IMR-90 (cell line): ENCODE data around the gene TMEM129. TPM values are rescaled to one million over a fixed set of nuclear protein-coding genes. Genes with fewer than 3 reads are reported as not detected.

ENCODE experiments used
- ATAC-seq: fragments of 200-7000 bp; cut with Tn5 transposase; 2 replicates; pipeline ENCODE4 v1.9.1; 2020; ENCODE audit warnings: low read depth, mild to moderate bottlenecking, moderate library complexity
- BruUV-seq: library from RNA; stranded (reverse); fragments of 400-500 nt; replicated peaks from 2 replicates; lab custom pipeline; 2021; lab: Mats Ljungman, UMichigan
- CTCF ChIA-PET: fragments of 300-600 bp; formaldehyde crosslinking; extraction: SDS; loops from one replicate; lab custom pipeline; 2021; ENCODE audit warnings: antibody characterized with exemption; lab: Yijun Ruan, JAX
- POLR2A ChIA-PET: fragments of 300-600 bp; sonication (Branson Sonifier 250); formaldehyde crosslinking; loops from one replicate; lab custom pipeline; 2022; ENCODE audit warnings: antibody characterized with exemption; ENCODE audit not compliant: unreplicated experiment; lab: Charles Lee
- DNase-seq: peaks from one replicate; pipeline ENCODE4 v3.0.0; 2013
- H2AFZ ChIP-seq: replicated peaks from 2 replicates; pipeline ENCODE3; 2013; ENCODE audit warnings: low read length, mild to moderate bottlenecking; ENCODE audit not compliant: poor library complexity
- H2AK5ac ChIP-seq: 2 replicates; pipeline ENCODE4 v1.6.1; 2013; ENCODE audit warnings: low read depth, low read length, inconsistent platforms
- H2AK9ac ChIP-seq: replicated peaks from 2 replicates; pipeline ENCODE3; 2013; ENCODE audit warnings: mild to moderate bottlenecking, low read depth, low read length, moderate library complexity; ENCODE audit not compliant: poor library complexity
- H2BK120ac ChIP-seq: 2 replicates; pipeline ENCODE4 v1.6.1; 2013; ENCODE audit warnings: low read depth, low read length, inconsistent platforms
- H2BK15ac ChIP-seq: 3 replicates; pipeline ENCODE4 v1.6.1; 2013; ENCODE audit warnings: low read depth, low read length, inconsistent platforms
- H2BK20ac ChIP-seq: 2 replicates; pipeline ENCODE4 v1.6.1; 2013; ENCODE audit warnings: low read depth, mild to moderate bottlenecking, inconsistent platforms, low read length, moderate library complexity
- H2BK5ac ChIP-seq: 2 replicates; pipeline ENCODE4 v1.6.1; 2013; ENCODE audit warnings: mild to moderate bottlenecking, low read depth, low read length, inconsistent platforms; ENCODE audit not compliant: poor library complexity, severe bottlenecking
- H3K14ac ChIP-seq: replicated peaks from 2 replicates; pipeline ENCODE4 v1.6.1; 2013; ENCODE audit warnings: low read depth, low read length, inconsistent platforms
- H3K18ac ChIP-seq: 2 replicates; pipeline ENCODE4 v1.6.1; 2013; ENCODE audit warnings: low read depth, low read length, control low read depth
- H3K23ac ChIP-seq: 2 replicates; pipeline ENCODE4 v1.6.1; 2013; ENCODE audit warnings: low read depth, low read length, inconsistent platforms
- H3K27ac ChIP-seq: 2 replicates; pipeline ENCODE4 v1.5.1; 2013; ENCODE audit warnings: mild to moderate bottlenecking, control low read depth, low read length; ENCODE audit not compliant: insufficient read depth
- H3K27me3 ChIP-seq: 2 replicates; pipeline ENCODE4 v1.6.1; 2013; ENCODE audit warnings: low read length; ENCODE audit not compliant: control insufficient read depth, insufficient read depth
- H3K36me3 ChIP-seq: 2 replicates; pipeline ENCODE4 v1.6.1; 2013; ENCODE audit warnings: low read length, mixed read lengths; ENCODE audit not compliant: control insufficient read depth, insufficient read depth
- H3K4ac ChIP-seq: 2 replicates; pipeline ENCODE4 v1.6.1; 2013; ENCODE audit warnings: low read depth, low read length, inconsistent platforms
- H3K4me1 ChIP-seq: 2 replicates; pipeline ENCODE4 v1.6.1; 2013; ENCODE audit warnings: low read length, mixed read lengths; ENCODE audit not compliant: control insufficient read depth, insufficient read depth
- H3K4me2 ChIP-seq: 2 replicates; pipeline ENCODE4 v1.6.1; 2013; ENCODE audit warnings: low read depth, mild to moderate bottlenecking, control low read depth, low read length, moderate library complexity
- H3K4me3 ChIP-seq: 2 replicates; pipeline ENCODE4 v1.5.1; 2013; ENCODE audit warnings: low read depth, mild to moderate bottlenecking, control low read depth, low read length, moderate library complexity; ENCODE audit not compliant: insufficient read depth
- H3K56ac ChIP-seq: 2 replicates; pipeline ENCODE4 v1.6.1; 2013; ENCODE audit warnings: low read length, inconsistent platforms; ENCODE audit not compliant: insufficient read depth; ENCODE audit errors: extremely low read depth
- H3K79me1 ChIP-seq, 2 experiments: 2 replicates each; pipeline ENCODE4 v1.6.1; 2013; ENCODE audit warnings: low read length in 2 of 2, inconsistent platforms in 1 of 2, low read depth in 1 of 2
- H3K9ac ChIP-seq: 2 replicates; pipeline ENCODE4 v1.6.1; 2013; ENCODE audit warnings: low read depth, low read length, control low read depth
- H3K9me1 ChIP-seq: 2 replicates; pipeline ENCODE4 v1.6.1; 2013; ENCODE audit warnings: low read length, inconsistent platforms; ENCODE audit not compliant: insufficient read depth
- H3K9me3 ChIP-seq: 2 replicates; pipeline ENCODE4 v1.6.1; 2013; ENCODE audit warnings: low read length; ENCODE audit not compliant: control insufficient read depth, insufficient read depth
- H4K20me1 ChIP-seq: 2 replicates; pipeline ENCODE4 v1.6.1; 2013; ENCODE audit warnings: low read length, inconsistent platforms; ENCODE audit not compliant: insufficient read depth
- H4K5ac ChIP-seq: 2 replicates; pipeline ENCODE4 v1.6.1; 2013; ENCODE audit warnings: mild to moderate bottlenecking, low read depth, low read length, control low read depth
- H4K8ac ChIP-seq, 2 experiments: 2 replicates each; pipeline ENCODE4 v1.6.1; 2013; ENCODE audit warnings: low read depth in 2 of 2, low read length in 2 of 2, control low read depth in 1 of 2, inconsistent platforms in 1 of 2
- H4K91ac ChIP-seq: 2 replicates; pipeline ENCODE4 v1.6.1; 2013; ENCODE audit warnings: low read depth, low read length, inconsistent platforms; ENCODE audit not compliant: insufficient read depth
- BHLHE40 ChIP-seq: fragments of 150-350 bp; IDR thresholded peaks from 2 replicates; pipeline ENCODE4 v1.6.1; 2016; ENCODE audit warnings: mild to moderate bottlenecking, low read depth, low read length
- CHD1 ChIP-seq: IDR thresholded peaks from 2 replicates; pipeline ENCODE4 v1.6.1; 2012; ENCODE audit warnings: low read depth, low read length, improper control_type of control experiment
- FOS ChIP-seq: fragments of 150-350 bp; IDR thresholded peaks from 2 replicates; pipeline ENCODE4 v1.6.1; 2016; ENCODE audit warnings: low read depth, low read length
- MAFK ChIP-seq: IDR thresholded peaks from 2 replicates; pipeline ENCODE4 v1.6.1; 2012; ENCODE audit warnings: low read depth, low read length, improper control_type of control experiment
- MAZ ChIP-seq: IDR thresholded peaks from 2 replicates; pipeline ENCODE4 v1.6.1; 2012; ENCODE audit warnings: low read depth, mild to moderate bottlenecking, low read length, improper control_type of control experiment, moderate library complexity, borderline replicate concordance
- NFE2L2 ChIP-seq: fragments of 150-350 bp; IDR thresholded peaks from 2 replicates; pipeline ENCODE4 v1.6.1; 2016; ENCODE audit warnings: low read depth, mild to moderate bottlenecking, low read length
- RAD21 ChIP-seq: IDR thresholded peaks from 2 replicates; pipeline ENCODE4 v1.6.1; 2012; ENCODE audit warnings: low read length, improper control_type of control experiment
- SMC3 ChIP-seq: fragments of 150-350 bp; IDR thresholded peaks from 2 replicates; pipeline ENCODE4 v1.6.1; 2016; ENCODE audit warnings: low read depth, mild to moderate bottlenecking, antibody characterized with exemption, low read length, moderate library complexity
- WGBS, 2 experiments: methylation state at CpG; one replicate each; pipeline versions ENCODE4 v1.1.5 to v1.1.7; 2013; ENCODE audit warnings: missing lambda C conversion rate in 2 of 2; ENCODE audit not compliant: insufficient read length in 1 of 2; ENCODE audit errors: extremely low coverage in 2 of 2; 5-methylcytosine and 5-hydroxymethylcytosine counted together
- dilution Hi-C: fragments of 300-500 bp; cut with HindIII; formaldehyde crosslinking; loops from one replicate; pipeline ENCODE4 v1.14.3; 2018; ENCODE audit warnings: low sequenced_read_pairs; ENCODE audit not compliant: unreplicated experiment
- in situ Hi-C: fragments of 300-500 bp; cut with MboI; formaldehyde crosslinking; loops from 3 replicates; pipeline ENCODE4 v1.14.3; 2019; ENCODE audit warnings: low sequenced_read_pairs, inconsistent platforms, mixed read lengths
- intact Hi-C: fragments of 100-400 bp; cut with micrococcal nuclease; formaldehyde crosslinking; loops from 2 replicates; pipeline ENCODE4 v1.10.0; 2022
- polyA plus RNA-seq, 3 experiments: library from polyadenylated mRNA; depleted of rRNA; stranded (reverse); fragments of >200 nt; gene quantifications; 2 replicates each; pipeline ENCODE4 v1.2.3, GENCODE V29; 2012; ENCODE audit warnings: low replicate concordance in 1 of 3
- total RNA-seq: library from RNA; depleted of rRNA; stranded (reverse); fragments of >200 nt; gene quantifications from 2 replicates; pipeline ENCODE4 v1.2.3, GENCODE V29; 2012
- TF ChIP-seq, protein P1 (sequence below): fragments of 150-350 bp; IDR thresholded peaks from 2 replicates; pipeline ENCODE4 v1.6.1; 2016; ENCODE audit warnings: low read depth, mild to moderate bottlenecking, low read length, moderate library complexity, borderline replicate concordance
- TF ChIP-seq, protein P2 (sequence below): conservative IDR thresholded peaks from 2 replicates; pipeline ENCODE4 v1.5.1; 2012; ENCODE audit warnings: mild to moderate bottlenecking, low read depth, low read length, improper control_type of control experiment

The TMEM129 gene
- total and polyA plus RNA-seq, 2 of the 4 experiments (the other 2 are of a cell fraction): 6.6 to 26.6 TPM

DNA sequence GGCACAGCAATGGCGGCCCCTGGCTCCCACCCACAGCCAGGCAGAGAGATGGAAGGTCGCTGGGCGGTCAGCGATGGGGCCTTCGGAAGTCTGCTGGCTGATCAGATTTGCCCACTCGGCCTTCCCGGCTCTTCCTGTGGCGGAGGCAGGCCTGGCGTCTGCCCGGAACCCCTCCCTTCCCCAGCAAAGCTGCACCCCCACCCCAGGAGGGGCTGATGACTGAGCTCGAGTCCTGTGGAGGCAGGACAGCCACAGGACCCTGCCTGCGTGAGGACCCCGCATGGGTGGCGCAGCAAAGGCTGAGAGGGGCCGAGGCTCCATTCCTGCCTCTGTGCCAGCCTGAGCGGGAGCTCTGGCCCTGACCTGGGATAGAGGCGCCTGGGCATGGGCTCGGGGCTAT, 35.0 kb upstream of the TMEM129 start (continued):
- TF ChIP-seq, protein P1, sequence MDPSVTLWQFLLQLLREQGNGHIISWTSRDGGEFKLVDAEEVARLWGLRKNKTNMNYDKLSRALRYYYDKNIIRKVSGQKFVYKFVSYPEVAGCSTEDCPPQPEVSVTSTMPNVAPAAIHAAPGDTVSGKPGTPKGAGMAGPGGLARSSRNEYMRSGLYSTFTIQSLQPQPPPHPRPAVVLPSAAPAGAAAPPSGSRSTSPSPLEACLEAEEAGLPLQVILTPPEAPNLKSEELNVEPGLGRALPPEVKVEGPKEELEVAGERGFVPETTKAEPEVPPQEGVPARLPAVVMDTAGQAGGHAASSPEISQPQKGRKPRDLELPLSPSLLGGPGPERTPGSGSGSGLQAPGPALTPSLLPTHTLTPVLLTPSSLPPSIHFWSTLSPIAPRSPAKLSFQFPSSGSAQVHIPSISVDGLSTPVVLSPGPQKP: no peak
- no peak for TF ChIP-seq MAFK

DNA sequence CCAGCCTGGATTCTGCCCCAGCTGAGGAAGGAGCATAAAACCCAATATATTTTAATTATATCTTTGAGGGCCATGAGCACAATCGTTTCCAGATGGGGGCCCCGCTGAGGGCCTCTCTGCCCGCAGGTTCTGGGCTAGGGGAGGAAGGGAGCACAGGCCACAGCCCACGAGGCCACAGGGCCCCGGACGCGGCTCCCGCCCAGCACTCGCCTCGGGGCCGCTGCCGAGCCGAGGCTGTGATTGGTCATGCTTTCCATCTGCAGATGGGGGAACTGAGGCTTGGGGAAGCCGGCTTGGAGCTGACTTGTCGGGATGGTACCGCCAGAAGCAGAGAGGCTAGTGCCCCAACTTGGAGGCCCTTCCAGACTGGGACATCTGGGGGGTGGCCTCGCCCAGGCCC, 34.2 kb upstream of the TMEM129 start:
- H3K9ac ChIP-seq: no peak overlapping the region
- no peak overlapping the region for H3K56ac ChIP-seq
- H4K91ac ChIP-seq: no peak overlapping the region
- H4K20me1 ChIP-seq: no peaks in the 10 kb centered on the region
- in situ Hi-C loops: no loop called here
- no peak overlapping the region for H3K4ac ChIP-seq
- H3K18ac ChIP-seq: no peak overlapping the region
- H3K14ac ChIP-seq: no peak overlapping the region
- H2AFZ ChIP-seq: no peak overlapping the region
- CTCF ChIA-PET: no interaction called here
- no peak for DNase-seq
- no peak overlapping the region for H4K8ac ChIP-seq
- BruUV-seq: no TSS peak
- H3K9me1 ChIP-seq: no peaks in the 10 kb centered on the region
- TF ChIP-seq MAZ: no peak
- TF ChIP-seq, protein P2, sequence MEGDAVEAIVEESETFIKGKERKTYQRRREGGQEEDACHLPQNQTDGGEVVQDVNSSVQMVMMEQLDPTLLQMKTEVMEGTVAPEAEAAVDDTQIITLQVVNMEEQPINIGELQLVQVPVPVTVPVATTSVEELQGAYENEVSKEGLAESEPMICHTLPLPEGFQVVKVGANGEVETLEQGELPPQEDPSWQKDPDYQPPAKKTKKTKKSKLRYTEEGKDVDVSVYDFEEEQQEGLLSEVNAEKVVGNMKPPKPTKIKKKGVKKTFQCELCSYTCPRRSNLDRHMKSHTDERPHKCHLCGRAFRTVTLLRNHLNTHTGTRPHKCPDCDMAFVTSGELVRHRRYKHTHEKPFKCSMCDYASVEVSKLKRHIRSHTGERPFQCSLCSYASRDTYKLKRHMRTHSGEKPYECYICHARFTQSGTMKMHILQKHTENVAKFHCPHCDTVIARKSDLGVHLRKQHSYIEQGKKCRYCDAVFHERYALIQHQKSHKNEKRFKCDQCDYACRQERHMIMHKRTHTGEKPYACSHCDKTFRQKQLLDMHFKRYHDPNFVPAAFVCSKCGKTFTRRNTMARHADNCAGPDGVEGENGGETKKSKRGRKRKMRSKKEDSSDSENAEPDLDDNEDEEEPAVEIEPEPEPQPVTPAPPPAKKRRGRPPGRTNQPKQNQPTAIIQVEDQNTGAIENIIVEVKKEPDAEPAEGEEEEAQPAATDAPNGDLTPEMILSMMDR: no peak
- TF ChIP-seq NFE2L2: no peak
- no peak for TF ChIP-seq BHLHE40
- TF ChIP-seq CHD1: no peak
- TF ChIP-seq RAD21: no peak
- no peak for TF ChIP-seq FOS
- TF ChIP-seq, protein P1: no peak
- no peak for TF ChIP-seq MAFK
- TF ChIP-seq SMC3: no peak
- dilution Hi-C loops: no loop called here
- POLR2A ChIA-PET: no interaction called here
- no peak overlapping the region for H3K27ac ChIP-seq
- no peak overlapping the region for H2BK15ac ChIP-seq
- 73% methylated on average over 3 of the region's 17 CpGs; no CpG with 5 or more reads in 1 of the 2 experiments for WGBS, 2 experiments
- H2BK120ac ChIP-seq: no peak overlapping the region
- no peaks in the 10 kb centered on the region for H3K4me1 ChIP-seq
- no peaks in the 10 kb centered on the region for H3K9me3 ChIP-seq
- H3K79me1 ChIP-seq: no peaks in the 10 kb centered on the region
- no peaks in the 10 kb centered on the region; the same call in 1 of the 2 replicates for H3K27me3 ChIP-seq
- intact Hi-C loops: no loop called here
- H3K36me3 ChIP-seq: no peaks in the 10 kb centered on the region
- H2BK20ac ChIP-seq: no peak overlapping the region
- H3K23ac ChIP-seq: no peak overlapping the region
- no peak for ATAC-seq
- H3K4me2 ChIP-seq: no peak overlapping the region
- H2BK5ac ChIP-seq: no peak overlapping the region
- no peak overlapping the region for H3K4me3 ChIP-seq
- H2AK9ac ChIP-seq: no peak overlapping the region
- H4K5ac ChIP-seq: no peak overlapping the region
- H2AK5ac ChIP-seq: no peak overlapping the region
